ENCODE measurements around the gene CRIM1. TPM values are rescaled to one million over a fixed set of nuclear protein-coding genes. Genes with fewer than 3 reads are reported as not detected.

The CRIM1 gene
- total RNA-seq, 1 donor from 2014 or later, result 158 TPM

DNA sequence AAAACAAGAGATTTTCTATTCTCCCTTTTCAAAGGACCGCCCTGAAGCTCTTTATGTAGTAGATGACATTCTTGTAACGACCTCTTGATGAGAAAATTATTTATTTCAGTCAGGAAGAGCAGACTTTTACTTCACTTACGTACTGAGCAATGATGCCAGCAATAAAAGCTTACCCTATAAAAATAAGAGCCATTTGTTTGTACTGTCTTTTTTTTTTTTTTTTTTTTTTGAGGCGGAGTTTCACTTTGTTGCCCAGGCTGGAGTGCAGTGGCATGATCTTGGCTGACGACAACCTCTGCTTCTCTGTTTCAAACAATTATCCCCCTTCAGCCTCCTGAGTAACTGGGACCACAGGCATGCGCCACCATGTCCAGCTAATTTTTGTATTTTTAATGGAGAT is 39.2 kb downstream of the CRIM1 start:
- Histone ChIP-seq H3K27me3 (no peaks in the 10 kb centered on the region), H3K9me3 (no peaks in the 10 kb centered on the region), H3K4me1 (peaks cover 19% of the 10 kb centered on the region), H3K27ac (no peak overlapping the region), H3K36me3 (peaks cover 13% of the 10 kb centered on the region), H3K4me3 (no peak overlapping the region)
- no peak for ATAC-seq
- intact Hi-C loops (cut with DNase I), result no loop called here
- no peak for DNase-seq
- TF ChIP-seq, protein P1, sequence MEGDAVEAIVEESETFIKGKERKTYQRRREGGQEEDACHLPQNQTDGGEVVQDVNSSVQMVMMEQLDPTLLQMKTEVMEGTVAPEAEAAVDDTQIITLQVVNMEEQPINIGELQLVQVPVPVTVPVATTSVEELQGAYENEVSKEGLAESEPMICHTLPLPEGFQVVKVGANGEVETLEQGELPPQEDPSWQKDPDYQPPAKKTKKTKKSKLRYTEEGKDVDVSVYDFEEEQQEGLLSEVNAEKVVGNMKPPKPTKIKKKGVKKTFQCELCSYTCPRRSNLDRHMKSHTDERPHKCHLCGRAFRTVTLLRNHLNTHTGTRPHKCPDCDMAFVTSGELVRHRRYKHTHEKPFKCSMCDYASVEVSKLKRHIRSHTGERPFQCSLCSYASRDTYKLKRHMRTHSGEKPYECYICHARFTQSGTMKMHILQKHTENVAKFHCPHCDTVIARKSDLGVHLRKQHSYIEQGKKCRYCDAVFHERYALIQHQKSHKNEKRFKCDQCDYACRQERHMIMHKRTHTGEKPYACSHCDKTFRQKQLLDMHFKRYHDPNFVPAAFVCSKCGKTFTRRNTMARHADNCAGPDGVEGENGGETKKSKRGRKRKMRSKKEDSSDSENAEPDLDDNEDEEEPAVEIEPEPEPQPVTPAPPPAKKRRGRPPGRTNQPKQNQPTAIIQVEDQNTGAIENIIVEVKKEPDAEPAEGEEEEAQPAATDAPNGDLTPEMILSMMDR (IDR thresholded peaks at IDR 0.05), result no peak

DNA sequence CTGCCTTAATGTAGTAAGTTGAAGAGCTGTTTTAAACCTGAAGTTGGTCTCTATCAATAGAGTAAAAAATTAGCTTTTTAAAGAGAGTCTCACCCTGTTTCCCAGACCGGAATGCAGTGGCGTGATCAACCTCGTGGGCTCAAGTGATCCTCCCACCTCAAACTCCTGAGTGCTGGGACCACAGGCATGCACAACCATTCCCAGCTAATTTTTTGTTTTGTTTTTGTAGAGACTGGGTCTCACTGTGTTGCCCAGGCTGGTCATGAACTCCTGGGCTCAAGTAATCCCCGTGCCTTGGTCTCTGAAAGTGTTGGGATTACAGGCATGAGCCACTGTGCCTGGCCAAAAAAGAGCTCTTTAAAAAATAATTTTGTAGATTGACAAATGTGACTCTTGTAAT is 40.3 kb downstream of the CRIM1 start:
- no peak overlapping the region for H3K27ac ChIP-seq
- H3K27me3 ChIP-seq, result no peaks in the 10 kb centered on the region
- DNase-seq (no peak), ATAC-seq (no peak)
- intact Hi-C loops (cut with DNase I), result no loop called here
- peaks cover 19% of the 10 kb centered on the region for H3K4me1 ChIP-seq
- no peaks in the 10 kb centered on the region for H3K9me3 ChIP-seq
- no peak overlapping the region for H3K4me3 ChIP-seq
- TF ChIP-seq, protein P1 (IDR thresholded peaks at IDR 0.05), result no peak
- peaks cover 13% of the 10 kb centered on the region for H3K36me3 ChIP-seq

DNA sequence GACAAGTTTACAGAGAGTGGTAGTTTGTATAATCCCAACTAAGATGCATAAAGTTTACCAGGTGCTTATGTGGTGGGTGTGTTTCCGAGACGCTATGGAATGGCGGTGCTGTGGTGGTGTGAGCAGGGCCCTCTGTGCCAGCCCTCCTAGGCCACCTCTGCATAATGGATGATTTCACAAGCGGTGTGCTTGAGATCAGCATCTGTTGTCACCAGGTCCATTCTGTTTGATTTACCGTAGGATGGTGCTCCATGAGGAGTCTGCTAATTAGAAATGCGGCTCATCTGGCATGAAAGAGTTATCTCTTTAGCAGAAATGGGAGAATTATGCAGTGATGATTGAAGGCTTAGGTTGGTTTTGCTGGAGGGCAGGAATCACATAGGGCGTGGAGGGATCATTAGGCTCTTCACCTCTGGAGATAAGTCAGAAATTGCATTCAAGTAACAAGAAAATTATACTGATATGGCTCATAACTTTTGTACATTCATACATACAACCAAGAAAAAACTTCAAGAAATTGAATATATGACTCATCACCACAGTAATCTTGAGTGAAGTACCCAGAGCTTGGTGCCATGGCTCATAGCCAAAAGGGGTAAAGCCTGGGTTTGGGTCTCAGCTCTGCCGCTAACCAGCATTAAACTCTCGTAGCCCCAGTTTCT is 41.4 kb downstream of the CRIM1 start:
- intact Hi-C loops (cut with DNase I), result no loop called here
- no peaks in the 10 kb centered on the region for H3K9me3 ChIP-seq
- DNase-seq (no peak), ATAC-seq (no peak)
- no peak overlapping the region for H3K27ac ChIP-seq
- peaks cover 19% of the 10 kb centered on the region for H3K4me1 ChIP-seq
- no peaks in the 10 kb centered on the region for H3K27me3 ChIP-seq
- H3K4me3 ChIP-seq, result no peak overlapping the region
- H3K36me3 ChIP-seq, result peaks cover 13% of the 10 kb centered on the region
- TF ChIP-seq, protein P1 (IDR thresholded peaks at IDR 0.05), result no peak

DNA sequence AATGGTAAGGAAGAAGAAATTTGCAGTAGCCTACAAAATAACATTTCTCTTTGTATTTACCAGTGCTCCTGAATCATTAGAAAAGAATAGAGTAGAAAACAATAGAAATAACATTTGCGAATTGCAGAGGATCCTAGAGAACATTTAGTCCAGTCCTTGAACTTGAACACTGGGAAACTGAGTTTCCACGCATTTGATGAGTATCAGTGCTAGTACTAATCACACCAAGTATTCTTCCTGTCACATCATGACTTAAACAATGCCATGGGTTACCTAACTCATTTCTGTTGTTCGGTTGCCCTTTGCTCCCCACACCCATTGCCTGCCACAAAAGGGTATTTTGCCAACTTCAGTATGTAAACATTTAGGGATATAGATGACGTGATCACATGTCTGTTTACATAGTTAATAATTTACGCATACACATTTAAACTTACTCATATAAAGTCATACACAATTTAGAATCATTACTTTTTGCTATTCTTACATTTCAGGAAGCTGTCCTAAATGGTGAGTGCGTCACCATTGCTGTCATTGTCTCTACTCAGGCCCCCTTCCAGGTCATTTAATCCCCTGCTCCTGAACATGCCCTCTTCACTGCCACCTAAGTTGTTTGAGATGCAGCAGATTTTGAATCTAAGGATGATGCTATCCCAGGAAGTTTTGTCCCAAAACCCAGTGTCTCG is 42.3 kb downstream of the CRIM1 start:
- intact Hi-C loops (cut with DNase I), result no loop called here

DNA sequence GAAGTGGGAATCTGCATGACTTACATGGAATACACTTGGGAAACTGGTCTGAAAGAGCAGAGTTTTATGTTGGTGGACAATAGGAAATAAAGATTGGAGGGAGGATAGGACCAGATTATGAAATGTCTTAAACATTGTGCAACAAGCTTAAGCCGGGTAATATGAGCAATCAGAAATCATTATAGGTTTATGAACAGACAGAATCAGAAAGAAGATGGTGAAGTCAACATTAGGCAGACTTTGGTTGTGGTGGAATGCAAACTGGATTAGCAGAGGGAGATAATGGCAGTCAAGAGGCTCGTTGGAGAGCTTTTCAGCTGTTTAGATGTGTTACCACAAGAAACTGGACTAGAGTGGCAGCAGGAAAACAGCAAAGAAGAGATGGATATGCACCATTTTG is 43.5 kb downstream of the CRIM1 start:
- no peaks in the 10 kb centered on the region for H3K9me3 ChIP-seq
- DNase-seq (no peak), ATAC-seq (no peak)
- intact Hi-C loops (cut with DNase I), result no loop called here
- H3K4me1 ChIP-seq, result peaks cover 18% of the 10 kb centered on the region
- peaks cover 13% of the 10 kb centered on the region for H3K36me3 ChIP-seq
- no peak overlapping the region for H3K4me3 ChIP-seq
- no peak overlapping the region for H3K27ac ChIP-seq
- TF ChIP-seq, protein P1 (IDR thresholded peaks at IDR 0.05), result no peak
- no peaks in the 10 kb centered on the region for H3K27me3 ChIP-seq

More for the DNA sequence above, 42.3 kb downstream of the CRIM1 start:
- TF ChIP-seq, protein P1 (IDR thresholded peaks at IDR 0.05), result no peak
- H3K4me3 ChIP-seq, result no peak overlapping the region
- ATAC-seq (no peak), DNase-seq (no peak)
- no peaks in the 10 kb centered on the region for H3K9me3 ChIP-seq
- H3K27me3 ChIP-seq, result no peaks in the 10 kb centered on the region
- peaks cover 19% of the 10 kb centered on the region for H3K4me1 ChIP-seq
- H3K36me3 ChIP-seq, result peaks cover 13% of the 10 kb centered on the region
- no peak overlapping the region for H3K27ac ChIP-seq
